Activated T-cell treated with anti-CD3 and anti-CD28 coated beads, Interleukin-2, amount 50 U/mL, for 72 hours (primary cell): ENCODE data around the gene KCNC3. TPM values are rescaled to one million over a fixed set of nuclear protein-coding genes. Genes with fewer than 3 reads are reported as not detected.
"Not testable (repeated sequence)": the region's sequence is repeated elsewhere in the genome, so short reads cannot be mapped to it uniquely, and the experiment has no call there.

Experiments
- ATAC-seq, 2 donors: fragments of 150-1000 bp; cut with Tn5 transposase; replicated peaks in 1 of 2; 2 replicates each; pipeline ENCODE4 v1.10.0; 2021; ENCODE audit warnings: moderate library complexity in 2 of 2, mild to moderate bottlenecking in 1 of 2
- DNase-seq, 2 donors: peaks; one replicate each; pipeline ENCODE4 v3.0.0; 2021 to 2022; ENCODE audit warnings: mixed read lengths in 1 of 2
- H3K27ac Mint-ChIP-seq: one replicate; pipeline ENCODE4 v1.8.0; 2022; ENCODE audit warnings: mild to moderate bottlenecking, moderate library complexity, mixed read lengths
- H3K27me3 Mint-ChIP-seq: one replicate; pipeline ENCODE4 v1.8.0; 2022; ENCODE audit warnings: low read depth, mixed read lengths
- H3K36me3 Mint-ChIP-seq, 2 donors: one replicate each; pipeline ENCODE4 v1.8.0; 2022; ENCODE audit warnings: mixed read lengths in 2 of 2, mild to moderate bottlenecking in 1 of 2; ENCODE audit not compliant: insufficient read depth in 2 of 2
- H3K4me1 Mint-ChIP-seq: one replicate; pipeline ENCODE4 v1.8.0; 2022; ENCODE audit warnings: low read depth, mixed read lengths
- H3K4me3 Mint-ChIP-seq, 2 donors: one replicate each; pipeline ENCODE4 v1.8.0; 2022; ENCODE audit warnings: mild to moderate bottlenecking in 2 of 2, mixed read lengths in 2 of 2, moderate library complexity in 2 of 2
- H3K9me3 Mint-ChIP-seq, 2 donors: one replicate each; pipeline ENCODE4 v1.8.0; 2022; ENCODE audit warnings: mixed read lengths in 2 of 2
- total RNA-seq, 2 donors: library from RNA; stranded (reverse); gene quantifications; one replicate each; pipeline ENCODE4 v1.2.3, GENCODE V29; 2022

The KCNC3 gene
- total RNA-seq, 2 donors from 2014 or later, result 5.2 to 8.3 TPM

DNA sequence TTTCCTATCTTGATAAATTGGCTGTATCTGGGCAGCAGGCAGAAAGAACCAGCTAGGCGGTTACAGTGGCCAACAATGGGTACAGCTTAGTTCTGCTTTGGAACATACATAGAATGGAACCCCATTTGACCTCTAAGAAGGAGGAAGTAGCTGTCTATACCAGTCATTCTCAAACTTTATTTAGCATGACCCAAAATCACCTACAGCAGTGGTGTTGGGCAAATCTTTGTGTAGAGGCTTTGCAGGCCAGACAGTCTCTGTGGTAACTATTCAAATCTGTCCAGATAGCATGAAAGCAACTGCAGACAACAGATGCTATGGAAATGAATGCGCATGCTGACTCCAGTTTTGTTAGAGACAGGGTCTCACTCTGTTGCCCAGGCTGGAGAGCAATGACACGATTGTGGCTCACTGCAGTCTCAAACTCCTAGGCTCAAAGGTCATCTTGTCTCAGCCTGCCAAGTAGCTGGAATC, 12.0 kb upstream of the KCNC3 start:
- Mint-ChIP-seq H3K4me3 (peak overlapping the region in 1 of 2 donors; percentile 59), H3K27me3 (peaks cover 7% of the 10 kb centered on the region), H3K4me1 (peaks cover 26% of the 10 kb centered on the region), H3K9me3 (peaks cover 0 to 2% of the 10 kb centered on the region in 2 donors), H3K27ac (no peak overlapping the region), H3K36me3 (peaks cover 7 to 18% of the 10 kb centered on the region in 2 donors)
- ATAC-seq (peak; percentile 73 to 79), DNase-seq (no peak)

- H3K4me1 Mint-ChIP-seq, result peaks cover 25% of the 10 kb centered on the region
- H3K36me3 Mint-ChIP-seq, result peaks cover 10 to 20% of the 10 kb centered on the region in 2 donors
- H3K27ac Mint-ChIP-seq, result no peak overlapping the region
- no peak for ATAC-seq
- DNase-seq, result no peak
- peaks cover 0 to 2% of the 10 kb centered on the region in 2 donors for H3K9me3 Mint-ChIP-seq
- H3K27me3 Mint-ChIP-seq, result peaks cover 15% of the 10 kb centered on the region
- H3K4me3 Mint-ChIP-seq, result no peak overlapping the region
Measured at GRCh38 chr19:50340331-50340730, 11.2 kb upstream of the KCNC3 start.

DNA sequence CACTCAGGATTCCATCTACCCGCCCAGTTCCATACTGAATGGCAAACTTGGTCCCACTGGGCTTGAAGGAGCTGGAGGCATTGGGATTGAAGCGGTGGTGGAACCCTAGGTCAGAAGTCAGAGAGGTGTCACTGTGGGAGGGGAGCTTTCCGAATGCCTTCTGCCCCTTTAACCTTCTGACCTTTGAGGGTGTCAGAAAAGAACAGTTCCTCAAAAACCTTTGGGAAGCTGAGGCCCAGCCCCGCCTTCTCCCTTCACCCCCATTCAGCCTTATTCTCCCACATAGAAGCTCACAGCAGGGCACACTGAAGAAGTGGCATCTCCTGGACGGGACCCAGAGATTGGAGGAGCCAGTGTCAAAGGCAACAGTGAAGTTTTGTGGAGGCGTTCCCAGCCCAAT, 7.9 kb upstream of the KCNC3 start:
- Mint-ChIP-seq H3K36me3 (peaks cover 3 to 12% of the 10 kb centered on the region in 2 donors), H3K4me1 (peaks cover 34% of the 10 kb centered on the region), H3K27me3 (peaks cover 30% of the 10 kb centered on the region)
- H3K4me3 Mint-ChIP-seq, H3K9me3 Mint-ChIP-seq, ATAC-seq, DNase-seq, H3K27ac Mint-ChIP-seq: not testable (repeated sequence)

DNA sequence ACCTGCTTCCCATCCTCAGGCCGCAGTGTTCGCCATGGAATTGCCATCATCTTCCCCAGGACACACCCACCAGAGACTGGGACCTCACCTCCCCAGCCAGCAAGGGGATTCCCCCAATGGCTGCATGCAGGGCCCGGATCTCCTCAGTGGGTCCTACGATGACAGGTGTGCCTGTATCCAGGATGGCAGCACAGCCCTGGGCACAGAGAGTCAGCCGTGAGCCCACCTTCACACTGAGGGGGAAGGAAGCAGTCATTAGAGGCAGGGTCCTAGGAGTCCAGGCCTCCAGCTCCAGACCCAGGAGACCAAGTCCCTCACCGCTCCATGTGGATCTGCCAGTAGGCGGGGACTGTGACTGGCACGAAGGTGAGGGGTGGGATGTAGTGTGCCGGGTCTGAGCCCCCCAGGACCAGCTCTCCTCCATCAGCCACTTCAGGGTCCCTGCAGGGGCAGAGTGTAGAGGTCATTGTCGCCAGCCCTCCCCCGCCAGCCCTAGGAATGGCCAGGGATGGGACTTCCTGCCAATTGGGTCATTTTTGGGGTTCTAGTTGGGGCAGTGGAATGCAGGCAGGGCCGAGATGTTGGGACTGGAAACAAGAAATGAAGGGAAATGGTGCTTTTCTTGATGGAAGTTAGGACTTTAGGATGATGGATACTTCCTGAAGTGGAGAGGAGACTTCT, 5.7 kb upstream of the KCNC3 start:
- Mint-ChIP-seq H3K27me3 (peaks cover 45% of the 10 kb centered on the region), H3K36me3 (peaks cover 7 to 17% of the 10 kb centered on the region in 2 donors), H3K4me3 (peak overlapping the region; percentile 59 to 72), H3K9me3 (peaks cover 0 to 5% of the 10 kb centered on the region in 2 donors), H3K27ac (peak overlapping the region; percentile 7), H3K4me1 (peaks cover 53% of the 10 kb centered on the region)
- ATAC-seq (no peak), DNase-seq (no peak)

DNA sequence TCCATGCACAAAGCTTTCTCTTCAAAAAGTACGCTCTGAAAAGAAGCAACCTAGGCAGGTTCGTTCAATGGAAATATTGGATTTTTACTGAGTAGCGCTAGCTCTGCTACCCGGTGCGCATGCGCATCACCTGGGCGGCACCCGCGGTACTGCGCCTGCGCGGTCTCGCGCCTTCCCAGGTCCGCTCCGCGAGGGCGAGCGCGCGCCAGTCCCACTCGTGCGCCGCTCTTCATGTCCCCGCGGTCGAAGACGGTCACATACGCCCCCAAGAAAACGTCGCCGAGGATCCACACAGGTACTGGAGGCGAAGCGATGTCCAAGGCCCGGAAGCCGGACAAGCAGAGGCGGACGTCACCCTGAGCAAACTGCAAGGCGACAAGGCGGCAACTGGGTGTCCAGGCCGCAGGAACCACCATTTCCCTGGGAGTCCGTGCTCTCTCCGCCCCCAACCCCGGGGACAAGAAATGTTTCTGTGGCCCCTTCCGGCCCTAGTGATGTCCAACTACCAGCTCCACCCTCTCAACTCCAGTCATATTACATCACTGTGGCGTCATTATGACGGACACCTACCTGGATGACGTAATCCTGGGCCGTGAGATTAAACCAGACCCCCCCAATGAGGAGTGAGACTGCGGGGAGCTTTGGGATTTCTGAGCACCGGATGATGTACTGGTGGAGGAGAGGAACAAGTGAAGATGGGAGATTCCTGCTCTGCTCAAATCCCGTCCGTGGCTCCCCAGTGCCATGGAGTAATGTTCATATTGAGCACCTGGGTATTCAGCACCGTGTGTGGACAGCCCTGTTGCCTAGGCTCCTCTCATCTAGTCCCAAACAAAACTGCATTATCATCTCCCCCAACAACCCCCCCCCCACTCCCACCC, 4.8 kb upstream of the KCNC3 start:
- peak in 1 of 2 donors; percentile 92 for DNase-seq
- H3K4me3 Mint-ChIP-seq, result peak overlapping the region; percentile 72 to 94
- peaks cover 61% of the 10 kb centered on the region for H3K4me1 Mint-ChIP-seq
- peaks cover 0 to 5% of the 10 kb centered on the region in 2 donors for H3K9me3 Mint-ChIP-seq
- peaks cover 52% of the 10 kb centered on the region for H3K27me3 Mint-ChIP-seq
- ATAC-seq, result peak; percentile 7 to 9
- peaks cover 13 to 22% of the 10 kb centered on the region in 2 donors for H3K36me3 Mint-ChIP-seq
- peak overlapping the region; percentile 96 for H3K27ac Mint-ChIP-seq

- Mint-ChIP-seq H3K27ac (peak overlapping the region; percentile 96), H3K9me3 (peaks cover 0 to 5% of the 10 kb centered on the region in 2 donors), H3K4me1 (peaks cover 61% of the 10 kb centered on the region), H3K36me3 (peaks cover 13 to 22% of the 10 kb centered on the region in 2 donors), H3K4me3 (peak overlapping the region; percentile 72 to 94), H3K27me3 (peaks cover 52% of the 10 kb centered on the region)
- DNase-seq (peak; percentile 96 to 97), ATAC-seq (peak; percentile 56 to 57)
Measured at GRCh38 chr19:50333235-50333736, 4.1 kb upstream of the KCNC3 start.

GRCh38 chr19:50332244-50333038, 3.3 kb upstream of the KCNC3 start:
- DNase-seq, result no peak
- peak overlapping the region; percentile 66 for H3K27ac Mint-ChIP-seq
- no peak for ATAC-seq
- peak overlapping the region; percentile 72 to 94 for H3K4me3 Mint-ChIP-seq
- H3K4me1 Mint-ChIP-seq, result peaks cover 66% of the 10 kb centered on the region
- H3K9me3 Mint-ChIP-seq, result peaks cover 0 to 5% of the 10 kb centered on the region in 2 donors
- peaks cover 59% of the 10 kb centered on the region for H3K27me3 Mint-ChIP-seq
- H3K36me3 Mint-ChIP-seq, result peaks cover 15 to 20% of the 10 kb centered on the region in 2 donors

- Mint-ChIP-seq H3K36me3 (peaks cover 20% of the 10 kb centered on the region in 2 donors), H3K9me3 (peaks cover 0 to 5% of the 10 kb centered on the region in 2 donors), H3K27ac (no peak overlapping the region), H3K4me3 (peak overlapping the region; percentile 72 to 94), H3K27me3 (peaks cover 59% of the 10 kb centered on the region), H3K4me1 (peaks cover 71% of the 10 kb centered on the region)
- no peak for DNase-seq
- ATAC-seq, result no peak
Measured at GRCh38 chr19:50331994-50332243, 2.7 kb upstream of the KCNC3 start.

GRCh38 chr19:50331221-50331993, 2.2 kb upstream of the KCNC3 start:
- Mint-ChIP-seq H3K27me3 (peaks cover 63% of the 10 kb centered on the region), H3K27ac (peak overlapping the region; percentile 2), H3K4me1 (peaks cover 76% of the 10 kb centered on the region), H3K4me3 (peak overlapping the region; percentile 72 to 94), H3K36me3 (peaks cover 20% of the 10 kb centered on the region in 2 donors), H3K9me3 (peaks cover 0 to 5% of the 10 kb centered on the region in 2 donors)
- DNase-seq (peak in 1 of 2 donors; percentile 30), ATAC-seq (no peak)

- peak; percentile 47 to 50 for ATAC-seq
- DNase-seq, result peak; percentile 92 to 95
- Mint-ChIP-seq H3K27ac (peak overlapping the region; percentile 94), H3K36me3 (peaks cover 16 to 20% of the 10 kb centered on the region in 2 donors), H3K27me3 (peaks cover 58% of the 10 kb centered on the region), H3K4me1 (peaks cover 77% of the 10 kb centered on the region), H3K4me3 (peak overlapping the region; percentile 85 to 94), H3K9me3 (peaks cover 0 to 5% of the 10 kb centered on the region in 2 donors)
Measured at GRCh38 chr19:50330365-50331078, 1.3 kb upstream of the KCNC3 start.

GRCh38 chr19:50329926-50330294, 733 bp upstream of the KCNC3 start:
- H3K36me3 Mint-ChIP-seq, result peaks cover 12 to 18% of the 10 kb centered on the region in 2 donors
- H3K4me3 Mint-ChIP-seq, result peak overlapping the region; percentile 85 to 94
- peaks cover 54% of the 10 kb centered on the region for H3K27me3 Mint-ChIP-seq
- not testable (repeated sequence) for DNase-seq, H3K9me3 Mint-ChIP-seq, ATAC-seq
- peaks cover 75% of the 10 kb centered on the region for H3K4me1 Mint-ChIP-seq
- peak overlapping the region; percentile 94 for H3K27ac Mint-ChIP-seq
